H1 (cell line): ENCODE measurements around the gene DERL3. TPM values are rescaled to one million over a fixed set of nuclear protein-coding genes. Genes with fewer than 3 reads are reported as not detected.
A peak's percentile ranks its signal among the peaks of the same experiment; 100 is the strongest.

ENCODE experiments used
- ATF3 ChIP-seq: IDR thresholded peaks from 2 replicates; pipeline ENCODE4 v1.6.1; 2011; ENCODE audit warnings: low read depth, mild to moderate bottlenecking, low read length; ENCODE audit not compliant: insufficient read depth
- BCL11A ChIP-seq, 2 experiments: IDR thresholded peaks; one replicate each; pipeline ENCODE4 v1.6.1; 2011; ENCODE audit warnings: low read depth in 2 of 2, low read length in 2 of 2, mild to moderate bottlenecking in 2 of 2
- CEBPB ChIP-seq: IDR thresholded peaks from 2 replicates; pipeline ENCODE4 v1.6.1; 2012; ENCODE audit warnings: low read depth, low read length
- CREB1 ChIP-seq: IDR thresholded peaks from 2 replicates; pipeline ENCODE4 v1.6.1; 2012; ENCODE audit warnings: inconsistent platforms
- CTCF ChIP-seq, 3 experiments: IDR thresholded peaks; 1 replicate in 2 of 3; 2 replicates in 1 of 3; pipeline versions ENCODE4 v1.5.1 to v1.6.1; 2011; ENCODE audit warnings: low read length in 3 of 3, mild to moderate bottlenecking in 3 of 3, inconsistent platforms in 2 of 3, low read depth in 1 of 3, moderate library complexity in 1 of 3; ENCODE audit not compliant: insufficient read depth in 1 of 3; ENCODE audit errors: control extremely low read depth in 1 of 3
- E2F6 ChIP-seq: IDR thresholded peaks from 2 replicates; pipeline ENCODE4 v1.6.1; 2012; ENCODE audit warnings: inconsistent platforms
- EP300 ChIP-seq, 2 experiments: IDR thresholded peaks; 1 replicate in 1 of 2; 2 replicates in 1 of 2; pipeline ENCODE4 v1.6.1; 2011 to 2012; ENCODE audit warnings: low read depth in 2 of 2, low read length in 2 of 2, mild to moderate bottlenecking in 2 of 2, borderline replicate concordance in 1 of 2, inconsistent platforms in 1 of 2, moderate library complexity in 1 of 2
- GTF2F1 ChIP-seq: IDR thresholded peaks from 2 replicates; pipeline ENCODE4 v1.6.1; 2012; ENCODE audit warnings: low read depth, low read length, improper control_type of control experiment, borderline replicate concordance
- HDAC6 ChIP-seq: IDR thresholded peaks from one replicate; pipeline ENCODE4 v1.7.1; 2012; ENCODE audit warnings: low read depth, mild to moderate bottlenecking, inconsistent platforms, low read length, moderate library complexity
- JUN ChIP-seq: IDR thresholded peaks from 2 replicates; pipeline ENCODE4 v1.6.1; 2011; ENCODE audit warnings: low read depth, mild to moderate bottlenecking, improper control_type of control experiment, low read length
- NANOG ChIP-seq: IDR thresholded peaks from 2 replicates; pipeline ENCODE4 v1.6.1; 2011; ENCODE audit warnings: low read length, low read depth, mild to moderate bottlenecking, inconsistent platforms; ENCODE audit not compliant: insufficient read depth, poor library complexity, severe bottlenecking
- SAP30 ChIP-seq: fragments of 300-600 bp; sonication (generic); IDR thresholded peaks from 2 replicates; pipeline ENCODE4 v1.7.1; 2012; ENCODE audit warnings: low read length, moderate library complexity, mild to moderate bottlenecking, inconsistent platforms; ENCODE audit not compliant: insufficient read depth, insufficient replicate concordance
- SIX5 ChIP-seq: IDR thresholded peaks from 2 replicates; pipeline ENCODE4 v1.6.1; 2011; ENCODE audit warnings: mild to moderate bottlenecking, low read depth, low read length
- SP1 ChIP-seq: IDR thresholded peaks from 2 replicates; pipeline ENCODE4 v1.6.1; 2011; ENCODE audit warnings: low read depth, low read length
- SP2 ChIP-seq: IDR thresholded peaks from 2 replicates; pipeline ENCODE4 v1.6.1; 2012; ENCODE audit warnings: mild to moderate bottlenecking, low read length, inconsistent platforms
- SRF ChIP-seq: IDR thresholded peaks from 2 replicates; pipeline ENCODE4 v1.6.1; 2011; ENCODE audit warnings: mild to moderate bottlenecking, low read depth, low read length, moderate library complexity
- TCF12 ChIP-seq: IDR thresholded peaks from 2 replicates; pipeline ENCODE4 v1.6.1; 2011; ENCODE audit warnings: low read depth, mild to moderate bottlenecking, low read length
- TEAD4 ChIP-seq: IDR thresholded peaks from 2 replicates; pipeline ENCODE4 v1.6.1; 2012; ENCODE audit warnings: low read depth, low read length, inconsistent platforms, mixed read lengths
- USF2 ChIP-seq: IDR thresholded peaks from 2 replicates; pipeline ENCODE4 v1.6.1; 2011; ENCODE audit warnings: low read length, improper control_type of control experiment
- polyA plus RNA-seq, 7 experiments: library from polyadenylated mRNA; depleted of rRNA in 3 of 7; stranded (reverse) in 5 of 7; unstranded in 2 of 7; fragments of >200 nt in 5 of 7; fragments of 200-250 nt in 2 of 7; gene quantifications; 1 replicate in 5 of 7; 2 replicates in 1 of 7; 4 replicates in 1 of 7; pipeline versions ENCODE4 v1.2.1 to v1.2.3, GENCODE V29; 2011 to 2013; ENCODE audit warnings: missing spikeins in 2 of 7, mixed read lengths in 2 of 7
- total RNA-seq: library from RNA; stranded (reverse); fragmentation: NEBNext Ultra II Directional; extraction: Animal tissue kit (Norgen Biotek cat#: 25700); gene quantifications from 2 replicates; pipeline ENCODE4 v1.2.1, GENCODE V29; 2021

Gene DERL3
- total and polyA plus RNA-seq, 2 of the 8 experiments (the other 6 are each of a cell fraction or from before 2014, with no cell fraction given): 8.7 to 19.5 TPM

GRCh38 chr22:23786752-23787599 lies 51.8 kb downstream of the DERL3 start, which contains the start of gene SMARCB1 (continued):
- TF ChIP-seq E2F6 (0 out of 2 replicates have a peak, but pooled peaks have one; percentile 9), CTCF (IDR thresholded peaks at IDR 0.05; ENCODE audit: control extremely low read depth in 1 of 3, insufficient read depth in 1 of 3, low read depth in 1 of 3, low read length in 3 of 3) (no peak), SP1 (peak; percentile 56; the same call in 1 of the 2 replicates), SP2 (no peak), TCF12 (no peak), BCL11A (IDR thresholded peaks at IDR 0.05; ENCODE audit: low read depth in 2 of 2, low read length in 2 of 2) (no peak), HDAC6 (no peak), USF2 (no peak), SRF (no peak), JUN (no peak), TEAD4 (no peak), GTF2F1 (no peak), CEBPB (no peak), EP300 (IDR thresholded peaks at IDR 0.05; ENCODE audit: borderline replicate concordance in 1 of 2, low read depth in 2 of 2, low read length in 2 of 2) (no peak), NANOG (no peak), SIX5 (no peak), SAP30 (no peak), ATF3 (no peak), CREB1 (no peak)
